Peyer's patch (tissue), 4 donors: ENCODE data around the gene CDK13.

Experiments used
- POLR2A ChIP-seq, 2 donors: fragments of 450-650 bp; IDR thresholded peaks; one replicate each; pipeline ENCODE4 v1.5.1; 2017; ENCODE audit warnings: antibody characterized with exemption in 2 of 2, mild to moderate bottlenecking in 2 of 2, moderate library complexity in 2 of 2
- TF ChIP-seq, protein P1 (sequence below), 6 experiments: fragments of 450-650 bp in 4 of 6; fragments of 200-600 bp in 2 of 6; sonication (generic) in 1 of 6; IDR thresholded peaks; one replicate each; pipeline ENCODE4 v1.5.1; 2017 to 2019; ENCODE audit warnings: antibody characterized with exemption in 6 of 6, mild to moderate bottlenecking in 3 of 6, moderate library complexity in 1 of 6

DNA sequence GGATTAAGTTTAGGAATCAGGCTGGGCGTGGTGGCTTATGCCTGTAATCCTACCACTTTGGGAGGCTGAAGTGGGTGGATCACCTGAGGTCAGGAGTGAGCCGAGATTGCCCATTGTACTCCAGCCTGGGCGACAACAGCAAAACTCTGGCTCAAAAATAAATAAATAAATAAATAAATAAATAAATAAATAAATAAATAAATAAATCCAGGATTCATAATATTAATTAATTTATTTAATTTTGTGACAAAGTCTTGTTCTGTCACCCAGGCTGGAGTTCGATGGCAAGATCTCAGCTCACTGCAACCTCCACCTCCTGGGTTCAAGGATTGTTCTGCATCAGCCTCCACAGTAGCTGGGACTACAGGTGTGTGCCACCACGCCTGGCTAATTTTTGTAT, 188.9 kb downstream of the CDK13 start:
- TF ChIP-seq, protein P1, sequence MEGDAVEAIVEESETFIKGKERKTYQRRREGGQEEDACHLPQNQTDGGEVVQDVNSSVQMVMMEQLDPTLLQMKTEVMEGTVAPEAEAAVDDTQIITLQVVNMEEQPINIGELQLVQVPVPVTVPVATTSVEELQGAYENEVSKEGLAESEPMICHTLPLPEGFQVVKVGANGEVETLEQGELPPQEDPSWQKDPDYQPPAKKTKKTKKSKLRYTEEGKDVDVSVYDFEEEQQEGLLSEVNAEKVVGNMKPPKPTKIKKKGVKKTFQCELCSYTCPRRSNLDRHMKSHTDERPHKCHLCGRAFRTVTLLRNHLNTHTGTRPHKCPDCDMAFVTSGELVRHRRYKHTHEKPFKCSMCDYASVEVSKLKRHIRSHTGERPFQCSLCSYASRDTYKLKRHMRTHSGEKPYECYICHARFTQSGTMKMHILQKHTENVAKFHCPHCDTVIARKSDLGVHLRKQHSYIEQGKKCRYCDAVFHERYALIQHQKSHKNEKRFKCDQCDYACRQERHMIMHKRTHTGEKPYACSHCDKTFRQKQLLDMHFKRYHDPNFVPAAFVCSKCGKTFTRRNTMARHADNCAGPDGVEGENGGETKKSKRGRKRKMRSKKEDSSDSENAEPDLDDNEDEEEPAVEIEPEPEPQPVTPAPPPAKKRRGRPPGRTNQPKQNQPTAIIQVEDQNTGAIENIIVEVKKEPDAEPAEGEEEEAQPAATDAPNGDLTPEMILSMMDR (IDR thresholded peaks at IDR 0.05): no peak
- no peak for TF ChIP-seq POLR2A (IDR thresholded peaks at IDR 0.05)
